Activated CD4-positive, alpha-beta T cell treated with anti-CD3 and anti-CD28 coated beads, Interleukin-10, Interleukin-2, amounts not matched to agents 100 ng/mL and 50 ng/mL, durations not matched to agents 16 hours and 8 hours (primary cell): ENCODE measurements around the gene SYT11.
"Not testable (repeated sequence)": the region's sequence is repeated elsewhere in the genome, so short reads cannot be mapped to it uniquely, and the experiment has no call there.

Experiments
- DNase-seq: peaks from one replicate; pipeline ENCODE4 v3.0.0-alpha.2; 2020

The SYT11 gene

GRCh38 chr1:155859234-155859829 is at the start of gene SYT11:
SYT11 (plus strand) TSS chr1:155859567; CDS start chr1:155859762, 195 bp downstream.
- peak; percentile 98 for DNase-seq

- no peak for DNase-seq
These were observed 46.5 kb upstream of the SYT11 start for GRCh38 chr1:155812878-155813277.

GRCh38 chr1:155813672-155814071 is 45.7 kb upstream of the SYT11 start:
- no peak for DNase-seq

- DNase-seq: no peak
These were observed 43.0 kb upstream of the SYT11 start for GRCh38 chr1:155816351-155816750.

GRCh38 chr1:155827450-155827849 is 31.9 kb upstream of the SYT11 start:
- DNase-seq: no peak

GRCh38 chr1:155831279-155831976 is 27.9 kb upstream of the SYT11 start:
- DNase-seq: no peak

- no peak for DNase-seq
These were observed 25.6 kb upstream of the SYT11 start for GRCh38 chr1:155833665-155834295.

- DNase-seq: no peak
These were observed 25.0 kb upstream of the SYT11 start for GRCh38 chr1:155834296-155834926.

- DNase-seq: not testable (repeated sequence)
These were observed 24.4 kb upstream of the SYT11 start for GRCh38 chr1:155834927-155835399.

GRCh38 chr1:155835548-155835947 is 23.8 kb upstream of the SYT11 start:
- no peak for DNase-seq

GRCh38 chr1:155840386-155840785 is 19.0 kb upstream of the SYT11 start:
- no peak for DNase-seq

- no peak for DNase-seq
These were observed 14.4 kb upstream of the SYT11 start for GRCh38 chr1:155844860-155845421.

GRCh38 chr1:155847823-155848529 is 11.4 kb upstream of the SYT11 start:
- peak; percentile 30 for DNase-seq

- no peak for DNase-seq
These were observed 9.0 kb upstream of the SYT11 start for GRCh38 chr1:155850345-155850744.

- DNase-seq: no peak
These were observed 3.0 kb upstream of the SYT11 start for GRCh38 chr1:155856257-155856974.

GRCh38 chr1:155856975-155857930 is 2.1 kb upstream of the SYT11 start, which contains the start of gene GON4L:
GON4L (minus strand) TSS chr1:155857214; CDS start chr1:155853780, 3,434 bp downstream.
- peak; percentile 94 for DNase-seq

GRCh38 chr1:155858800-155859233 is 550 bp upstream of the SYT11 start:
- peak; percentile 57 for DNase-seq

GRCh38 chr1:155859881-155860871 is 809 bp downstream of the SYT11 start:
- DNase-seq: peak; percentile 86

GRCh38 chr1:155860970-155861510 is 1.7 kb downstream of the SYT11 start:
- no peak for DNase-seq
